ENCODE results near the gene OR5M8. TPM values are rescaled to one million over a fixed set of nuclear protein-coding genes. Genes with fewer than 3 reads are reported as not detected.

Gene OR5M8
- total RNA-seq = not detected
- not detected for polyA plus RNA-seq
- long read RNA-seq, donor 1 = 0 reads
- long read RNA-seq, donor 2 = 0 reads
- long read RNA-seq, donor 3 = 0 reads
- long read RNA-seq, donor 4 = 0 reads
- long read RNA-seq, donor 5 = 0 reads
- long read RNA-seq, donor 6 = 0 reads
- long read RNA-seq, donor 7 = 0 reads
- long read RNA-seq, donor 8 = 0 reads
- long read RNA-seq, donor 9 = 0 reads
- long read RNA-seq, donor 10 = 0 reads

GRCh38 chr11:56491270-56491669, at the start of gene OR5M8:
Gene OR5M8 (minus strand): TSS chr11:56491370. CDS start chr11:56491370, 0 bp downstream.
- Histone ChIP-seq H3K4me1 (ENCODE audit: control insufficient read depth in 2 of 2, insufficient read depth in 2 of 2, low read length in 2 of 2) (no peaks in the 10 kb centered on the region), H3K27me3 (ENCODE audit: control insufficient read depth in 2 of 2, insufficient read depth in 1 of 2, low read length in 1 of 2) (no peaks in the 10 kb centered on the region), H3K9me3 (ENCODE audit: control insufficient read depth in 2 of 2, insufficient read depth in 1 of 2, low read length in 1 of 2) (peaks cover 0 to 1% of the 10 kb centered on the region in 2 donors), H3K36me3 (ENCODE audit: control insufficient read depth in 2 of 2, insufficient read depth in 2 of 2, low read length in 1 of 2) (no peaks in the 10 kb centered on the region), H3K27ac (ENCODE audit: low read depth in 1 of 2, low read length in 1 of 2) (no peak within 1 kb of the TSS), H3K4me3 (ENCODE audit: low read length in 2 of 2) (no peak within 1 kb of the TSS)
- 91% methylated on average over 7 of the region's 7 CpGs for WGBS
- DNase-seq (ENCODE audit: low read depth in 6 of 9, low spot score in 9 of 9) = no peak

DNA sequence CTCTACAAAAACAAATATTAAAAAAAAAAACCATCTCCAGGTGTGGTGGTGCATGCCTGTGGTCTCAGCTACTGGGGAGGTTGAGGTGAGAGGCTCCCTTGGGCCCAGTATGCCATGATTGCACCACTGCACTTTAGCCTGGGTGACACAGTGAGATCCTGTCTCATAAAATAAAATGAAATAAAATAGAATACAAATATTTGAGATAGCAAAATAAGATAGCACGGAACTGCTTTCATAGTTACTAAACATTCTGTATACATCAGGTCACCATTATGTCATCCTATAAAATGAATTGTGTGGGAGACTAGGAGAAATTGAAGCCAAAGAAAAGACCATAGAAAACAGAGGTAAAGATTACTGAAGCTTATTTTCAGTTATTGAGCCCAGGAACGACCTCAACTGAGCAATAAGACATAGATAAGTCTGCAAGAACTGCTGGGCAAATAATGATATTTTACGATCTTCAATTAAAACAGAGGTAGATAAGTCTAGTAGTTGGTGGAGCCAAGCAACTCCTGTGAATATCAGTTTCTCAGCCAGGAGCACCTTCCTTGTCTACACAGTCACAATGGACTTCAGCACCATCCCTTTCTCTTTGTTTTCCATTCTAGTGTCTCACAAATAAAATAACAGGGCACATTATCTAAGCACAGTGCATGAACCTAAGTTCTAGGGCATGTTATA, 42.0 kb upstream of the OR5M8 start:
- H3K36me3 ChIP-seq (ENCODE audit: control insufficient read depth in 2 of 2, insufficient read depth in 2 of 2, low read length in 1 of 2) = no peaks in the 10 kb centered on the region
- H3K9me3 ChIP-seq (ENCODE audit: control insufficient read depth in 2 of 2, insufficient read depth in 1 of 2, low read length in 1 of 2) = no peaks in the 10 kb centered on the region
- no peaks in the 10 kb centered on the region for H3K27me3 ChIP-seq (ENCODE audit: control insufficient read depth in 2 of 2, insufficient read depth in 1 of 2, low read length in 1 of 2)
- 75% methylated on average over 3 of the region's 3 CpGs for WGBS
- no peak overlapping the region for H3K4me3 ChIP-seq (ENCODE audit: low read length in 2 of 2)
- no peaks in the 10 kb centered on the region for H3K4me1 ChIP-seq (ENCODE audit: control insufficient read depth in 2 of 2, insufficient read depth in 2 of 2, low read length in 2 of 2)
- DNase-seq (ENCODE audit: low read depth in 6 of 9, low spot score in 9 of 9) = no peak
- no peak overlapping the region for H3K27ac ChIP-seq (ENCODE audit: low read depth in 1 of 2, low read length in 1 of 2)

DNA sequence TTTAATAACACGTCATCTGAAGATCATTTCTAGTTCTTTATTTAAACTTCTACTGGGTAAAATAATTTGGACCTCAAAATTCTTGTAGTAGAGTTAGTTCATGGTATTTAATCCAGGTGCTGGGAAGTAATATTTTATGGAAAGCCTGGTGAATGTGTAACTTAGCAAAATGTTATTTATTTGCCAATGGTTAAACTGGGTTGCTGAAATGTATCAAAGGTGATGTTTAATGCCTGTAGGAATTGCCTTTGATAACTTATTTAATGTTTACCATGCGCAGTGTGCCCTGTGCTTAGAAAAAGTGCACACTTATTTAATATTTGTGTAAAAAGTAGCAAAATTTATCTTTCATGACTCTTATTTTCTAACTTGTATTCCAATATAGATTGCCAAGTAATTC, 40.7 kb upstream of the OR5M8 start:
- DNase-seq (ENCODE audit: low read depth in 6 of 9, low spot score in 9 of 9) = no peak
- H3K36me3 ChIP-seq (ENCODE audit: control insufficient read depth in 2 of 2, insufficient read depth in 2 of 2, low read length in 1 of 2) = no peaks in the 10 kb centered on the region
- no peak overlapping the region for H3K4me3 ChIP-seq (ENCODE audit: low read length in 2 of 2)
- H3K27me3 ChIP-seq (ENCODE audit: control insufficient read depth in 2 of 2, insufficient read depth in 1 of 2, low read length in 1 of 2) = no peaks in the 10 kb centered on the region
- H3K9me3 ChIP-seq (ENCODE audit: control insufficient read depth in 2 of 2, insufficient read depth in 1 of 2, low read length in 1 of 2) = no peaks in the 10 kb centered on the region
- WGBS = 93% methylated on average over 2 of the region's 2 CpGs
- no peak overlapping the region for H3K27ac ChIP-seq (ENCODE audit: low read depth in 1 of 2, low read length in 1 of 2)
- no peaks in the 10 kb centered on the region for H3K4me1 ChIP-seq (ENCODE audit: control insufficient read depth in 2 of 2, insufficient read depth in 2 of 2, low read length in 2 of 2)

DNA sequence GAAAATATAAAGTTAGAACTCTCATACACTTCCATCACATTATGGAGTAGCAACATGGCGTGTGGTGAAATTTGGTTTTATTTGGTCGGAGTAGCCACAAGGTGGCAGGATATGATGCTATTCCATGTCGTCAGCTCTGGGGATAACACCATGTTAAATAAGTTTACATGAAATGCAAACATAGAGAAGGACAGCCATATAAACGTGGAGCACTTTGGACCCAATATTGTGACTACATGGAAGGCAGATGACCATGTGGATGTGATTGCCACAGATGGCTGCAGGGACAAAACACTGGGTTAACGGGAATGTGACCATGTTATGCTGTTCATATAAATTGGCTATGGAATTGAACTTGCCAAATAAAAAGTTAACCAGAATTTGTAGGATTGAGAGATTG, 30.8 kb upstream of the OR5M8 start:
- no peaks in the 10 kb centered on the region for H3K9me3 ChIP-seq (ENCODE audit: control insufficient read depth in 2 of 2, insufficient read depth in 1 of 2, low read length in 1 of 2)
- H3K36me3 ChIP-seq (ENCODE audit: control insufficient read depth in 2 of 2, insufficient read depth in 2 of 2, low read length in 1 of 2) = no peaks in the 10 kb centered on the region
- 68% methylated on average over 5 of the region's 5 CpGs for WGBS
- H3K27me3 ChIP-seq (ENCODE audit: control insufficient read depth in 2 of 2, insufficient read depth in 1 of 2, low read length in 1 of 2) = no peaks in the 10 kb centered on the region
- no peak overlapping the region for H3K27ac ChIP-seq (ENCODE audit: low read depth in 1 of 2, low read length in 1 of 2)
- no peaks in the 10 kb centered on the region for H3K4me1 ChIP-seq (ENCODE audit: control insufficient read depth in 2 of 2, insufficient read depth in 2 of 2, low read length in 2 of 2)
- DNase-seq (ENCODE audit: low read depth in 6 of 9, low spot score in 9 of 9) = no peak
- no peak overlapping the region for H3K4me3 ChIP-seq (ENCODE audit: low read length in 2 of 2)

DNA sequence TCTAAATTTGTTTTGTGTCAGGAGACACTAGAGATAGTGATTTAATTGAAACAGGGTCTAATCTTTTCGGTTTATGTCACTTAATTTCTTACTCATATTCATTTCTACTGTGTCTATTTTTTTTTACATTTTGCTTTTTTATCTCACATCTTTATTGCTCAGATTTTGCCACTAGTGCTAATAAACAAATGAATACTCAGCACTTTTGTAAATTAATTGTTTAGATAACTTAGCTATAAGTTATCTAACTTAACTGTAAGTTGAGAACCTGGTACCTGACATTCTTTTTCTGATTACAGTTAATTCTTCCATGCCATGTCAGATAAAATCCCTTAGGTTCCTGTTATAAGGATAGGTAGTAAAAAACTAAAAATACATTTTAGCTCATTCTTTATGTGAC, 22.1 kb upstream of the OR5M8 start:
- WGBS = 88% methylated on average over 1 of the region's 1 CpG
- no peaks in the 10 kb centered on the region for H3K9me3 ChIP-seq (ENCODE audit: control insufficient read depth in 2 of 2, insufficient read depth in 1 of 2, low read length in 1 of 2)
- DNase-seq (ENCODE audit: low read depth in 6 of 9, low spot score in 9 of 9) = no peak
- H3K27ac ChIP-seq (ENCODE audit: low read depth in 1 of 2, low read length in 1 of 2) = no peak overlapping the region
- no peaks in the 10 kb centered on the region for H3K36me3 ChIP-seq (ENCODE audit: control insufficient read depth in 2 of 2, insufficient read depth in 2 of 2, low read length in 1 of 2)
- H3K4me1 ChIP-seq (ENCODE audit: control insufficient read depth in 2 of 2, insufficient read depth in 2 of 2, low read length in 2 of 2) = no peaks in the 10 kb centered on the region
- H3K4me3 ChIP-seq (ENCODE audit: low read length in 2 of 2) = no peak overlapping the region
- H3K27me3 ChIP-seq (ENCODE audit: control insufficient read depth in 2 of 2, insufficient read depth in 1 of 2, low read length in 1 of 2) = no peaks in the 10 kb centered on the region

DNA sequence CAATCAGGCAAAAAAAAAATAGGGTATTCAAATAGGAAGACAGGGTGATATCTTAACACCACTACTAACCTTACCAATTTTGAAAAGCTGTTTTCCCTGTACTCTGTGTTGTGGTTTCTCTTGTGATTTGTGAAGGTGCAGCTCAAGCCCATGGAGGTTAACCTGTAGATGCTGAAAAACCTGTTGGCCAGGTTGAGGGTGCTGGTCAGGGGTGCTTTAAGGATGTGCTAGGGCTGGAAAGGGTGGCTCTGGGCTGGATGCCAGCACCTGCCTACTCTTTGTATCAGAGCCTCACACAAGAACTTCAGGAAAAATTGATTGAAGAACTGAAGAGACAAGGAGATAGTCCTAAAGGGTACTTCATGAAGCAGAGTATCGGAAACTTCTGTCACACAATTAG, 18.3 kb upstream of the OR5M8 start:
- Histone ChIP-seq H3K4me3 (ENCODE audit: low read length in 2 of 2) (no peak overlapping the region), H3K27ac (ENCODE audit: low read depth in 1 of 2, low read length in 1 of 2) (no peak overlapping the region), H3K9me3 (ENCODE audit: control insufficient read depth in 2 of 2, insufficient read depth in 1 of 2, low read length in 1 of 2) (no peaks in the 10 kb centered on the region), H3K36me3 (ENCODE audit: control insufficient read depth in 2 of 2, insufficient read depth in 2 of 2, low read length in 1 of 2) (no peaks in the 10 kb centered on the region), H3K27me3 (ENCODE audit: control insufficient read depth in 2 of 2, insufficient read depth in 1 of 2, low read length in 1 of 2) (no peaks in the 10 kb centered on the region), H3K4me1 (ENCODE audit: control insufficient read depth in 2 of 2, insufficient read depth in 2 of 2, low read length in 2 of 2) (no peaks in the 10 kb centered on the region)
- 97% methylated on average over 1 of the region's 1 CpG for WGBS
- DNase-seq (ENCODE audit: low read depth in 6 of 9, low spot score in 9 of 9) = no peak

- Histone ChIP-seq H3K27ac (ENCODE audit: low read depth in 1 of 2, low read length in 1 of 2) (no peak overlapping the region), H3K9me3 (ENCODE audit: control insufficient read depth in 2 of 2, insufficient read depth in 1 of 2, low read length in 1 of 2) (peaks cover 0 to 3% of the 10 kb centered on the region in 2 donors), H3K36me3 (ENCODE audit: control insufficient read depth in 2 of 2, insufficient read depth in 2 of 2, low read length in 1 of 2) (no peaks in the 10 kb centered on the region), H3K4me1 (ENCODE audit: control insufficient read depth in 2 of 2, insufficient read depth in 2 of 2, low read length in 2 of 2) (no peaks in the 10 kb centered on the region), H3K4me3 (ENCODE audit: low read length in 2 of 2) (no peak overlapping the region), H3K27me3 (ENCODE audit: control insufficient read depth in 2 of 2, insufficient read depth in 1 of 2, low read length in 1 of 2) (no peaks in the 10 kb centered on the region)
- DNase-seq (ENCODE audit: low read depth in 6 of 9, low spot score in 9 of 9) = no peak
- WGBS = 99% methylated on average over 28 of the region's 28 CpGs
These were observed 5.8 kb upstream of the OR5M8 start for GRCh38 chr11:56497010-56497409.

GRCh38 chr11:56495117-56495516, 3.9 kb upstream of the OR5M8 start:
- H3K36me3 ChIP-seq (ENCODE audit: control insufficient read depth in 2 of 2, insufficient read depth in 2 of 2, low read length in 1 of 2) = no peaks in the 10 kb centered on the region
- H3K27ac ChIP-seq (ENCODE audit: low read depth in 1 of 2, low read length in 1 of 2) = no peak overlapping the region
- H3K27me3 ChIP-seq (ENCODE audit: control insufficient read depth in 2 of 2, insufficient read depth in 1 of 2, low read length in 1 of 2) = no peaks in the 10 kb centered on the region
- H3K4me3 ChIP-seq (ENCODE audit: low read length in 2 of 2) = no peak overlapping the region
- WGBS = 91% methylated on average over 2 of the region's 2 CpGs
- peaks cover 0 to 3% of the 10 kb centered on the region in 2 donors for H3K9me3 ChIP-seq (ENCODE audit: control insufficient read depth in 2 of 2, insufficient read depth in 1 of 2, low read length in 1 of 2)
- no peaks in the 10 kb centered on the region for H3K4me1 ChIP-seq (ENCODE audit: control insufficient read depth in 2 of 2, insufficient read depth in 2 of 2, low read length in 2 of 2)
- DNase-seq (ENCODE audit: low read depth in 6 of 9, low spot score in 9 of 9) = no peak

- WGBS = 75% methylated on average over 3 of the region's 3 CpGs
- Histone ChIP-seq H3K27ac (ENCODE audit: low read depth in 1 of 2, low read length in 1 of 2) (no peak overlapping the region), H3K9me3 (ENCODE audit: control insufficient read depth in 2 of 2, insufficient read depth in 1 of 2, low read length in 1 of 2) (peaks cover 0 to 1% of the 10 kb centered on the region in 2 donors), H3K4me3 (ENCODE audit: low read length in 2 of 2) (no peak overlapping the region), H3K36me3 (ENCODE audit: control insufficient read depth in 2 of 2, insufficient read depth in 2 of 2, low read length in 1 of 2) (no peaks in the 10 kb centered on the region), H3K4me1 (ENCODE audit: control insufficient read depth in 2 of 2, insufficient read depth in 2 of 2, low read length in 2 of 2) (no peaks in the 10 kb centered on the region), H3K27me3 (ENCODE audit: control insufficient read depth in 2 of 2, insufficient read depth in 1 of 2, low read length in 1 of 2) (no peaks in the 10 kb centered on the region)
- no peak for DNase-seq (ENCODE audit: low read depth in 6 of 9, low spot score in 9 of 9)
These were observed 4.4 kb downstream of the OR5M8 start for GRCh38 chr11:56486801-56487200.

Data from thymus (tissue), 14 donors.